HFFc6 (cell line): ENCODE measurements around the gene KCTD2. TPM values are rescaled to one million over a fixed set of nuclear protein-coding genes. Genes with fewer than 3 reads are reported as not detected.
"Not testable (repeated sequence)": the region's sequence is repeated elsewhere in the genome, so short reads cannot be mapped to it uniquely, and the experiment has no call there.

Source experiments
- DNase-seq: peaks from one replicate; pipeline ENCODE4 v3.0.0-alpha.2; 2018
- H3K27ac Mint-ChIP-seq: 2 replicates; pipeline ENCODE4 v1.8.0; 2020; ENCODE audit warnings: mild to moderate bottlenecking, mixed read lengths
- H3K27me3 Mint-ChIP-seq: 2 replicates; pipeline ENCODE4 v1.8.0; 2021; ENCODE audit warnings: mild to moderate bottlenecking, moderate library complexity, mixed read lengths; ENCODE audit not compliant: insufficient read depth
- H3K36me3 Mint-ChIP-seq: 2 replicates; pipeline ENCODE4 v1.8.0; 2021; ENCODE audit warnings: low read depth, mixed read lengths
- H3K4me1 Mint-ChIP-seq: 2 replicates; pipeline ENCODE4 v1.8.0; 2020; ENCODE audit warnings: low read depth, mixed read lengths
- H3K4me3 Mint-ChIP-seq: 2 replicates; pipeline ENCODE4 v1.8.0; 2020; ENCODE audit warnings: mild to moderate bottlenecking, moderate library complexity, mixed read lengths
- H3K9me3 Mint-ChIP-seq: 2 replicates; pipeline ENCODE4 v1.8.0; 2020; ENCODE audit warnings: mild to moderate bottlenecking, mixed read lengths
- total RNA-seq, 6 experiments: library from RNA; stranded (reverse); fragmentation: NEBNext Ultra II Directional; extraction: Animal tissue kit (Norgen Biotek cat#: 25700); gene quantifications; 2 replicates in 1 of 6; 3 replicates in 5 of 6; pipeline ENCODE4 v1.2.3, GENCODE V29; 2021
- TF ChIP-seq, protein P1 (sequence below): fragments of 200-600 bp; sonication (generic); IDR thresholded peaks from 2 replicates; pipeline ENCODE4 v1.5.0; 2021; ENCODE audit warnings: antibody characterized with exemption, mild to moderate bottlenecking

Gene KCTD2
- total RNA-seq, 6 experiments from 2014 or later = 20.3 to 24.0 (median 21.3) TPM

DNA sequence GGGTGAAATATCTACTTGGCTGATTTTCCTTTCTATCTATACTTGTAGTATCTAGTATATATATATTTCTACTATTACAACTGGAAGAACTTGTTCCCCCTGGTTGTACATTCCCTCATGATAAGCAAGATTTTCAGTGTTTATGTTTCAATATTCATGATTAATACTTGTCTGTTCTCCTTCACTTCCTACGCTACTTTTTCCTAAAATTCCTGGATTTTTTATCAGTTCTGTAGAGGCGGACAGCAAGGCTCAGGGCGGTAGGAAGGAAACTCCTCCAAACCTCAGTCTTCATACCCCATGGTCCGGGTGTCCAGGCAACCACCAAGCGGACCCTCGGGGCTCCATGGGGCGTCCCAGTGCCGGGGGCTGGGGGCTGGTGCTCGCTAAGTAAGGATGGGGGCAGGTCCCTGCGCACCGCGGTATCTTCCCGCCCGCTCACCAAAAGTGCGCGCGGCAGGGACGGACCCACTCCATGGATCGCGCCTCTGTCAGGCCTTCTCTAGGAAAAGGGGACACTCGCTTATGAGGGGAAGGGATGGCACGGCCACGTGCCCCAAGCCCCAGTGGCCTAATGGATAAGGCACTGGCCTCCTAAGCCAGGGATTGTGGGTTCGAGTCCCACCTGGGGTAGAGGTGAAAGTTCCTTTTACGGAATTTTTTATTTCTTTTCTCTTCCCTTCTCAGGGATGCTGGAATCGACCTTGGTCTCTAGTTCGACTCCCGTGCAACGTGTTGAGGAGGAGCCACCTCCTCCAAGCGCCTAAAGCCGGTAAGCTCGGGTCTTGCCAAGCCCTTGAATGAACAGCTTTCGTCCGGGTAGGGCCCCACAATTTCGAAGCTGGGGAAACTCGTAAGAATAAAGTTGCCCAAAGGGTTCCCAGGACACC is 13.4 kb upstream of the KCTD2 start:
- TF ChIP-seq, protein P1, sequence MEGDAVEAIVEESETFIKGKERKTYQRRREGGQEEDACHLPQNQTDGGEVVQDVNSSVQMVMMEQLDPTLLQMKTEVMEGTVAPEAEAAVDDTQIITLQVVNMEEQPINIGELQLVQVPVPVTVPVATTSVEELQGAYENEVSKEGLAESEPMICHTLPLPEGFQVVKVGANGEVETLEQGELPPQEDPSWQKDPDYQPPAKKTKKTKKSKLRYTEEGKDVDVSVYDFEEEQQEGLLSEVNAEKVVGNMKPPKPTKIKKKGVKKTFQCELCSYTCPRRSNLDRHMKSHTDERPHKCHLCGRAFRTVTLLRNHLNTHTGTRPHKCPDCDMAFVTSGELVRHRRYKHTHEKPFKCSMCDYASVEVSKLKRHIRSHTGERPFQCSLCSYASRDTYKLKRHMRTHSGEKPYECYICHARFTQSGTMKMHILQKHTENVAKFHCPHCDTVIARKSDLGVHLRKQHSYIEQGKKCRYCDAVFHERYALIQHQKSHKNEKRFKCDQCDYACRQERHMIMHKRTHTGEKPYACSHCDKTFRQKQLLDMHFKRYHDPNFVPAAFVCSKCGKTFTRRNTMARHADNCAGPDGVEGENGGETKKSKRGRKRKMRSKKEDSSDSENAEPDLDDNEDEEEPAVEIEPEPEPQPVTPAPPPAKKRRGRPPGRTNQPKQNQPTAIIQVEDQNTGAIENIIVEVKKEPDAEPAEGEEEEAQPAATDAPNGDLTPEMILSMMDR = no peak
- Mint-ChIP-seq H3K4me1 (peaks cover 34% of the 10 kb centered on the region), H3K4me3 (peak overlapping the region; percentile 99), H3K36me3 (peaks cover 16% of the 10 kb centered on the region), H3K27me3 (peaks cover 14% of the 10 kb centered on the region), H3K27ac (peak overlapping the region; percentile 99), H3K9me3 (peaks cover 11% of the 10 kb centered on the region; the same call in 1 of the 2 replicates)
- DNase-seq = peak; percentile 93

DNA sequence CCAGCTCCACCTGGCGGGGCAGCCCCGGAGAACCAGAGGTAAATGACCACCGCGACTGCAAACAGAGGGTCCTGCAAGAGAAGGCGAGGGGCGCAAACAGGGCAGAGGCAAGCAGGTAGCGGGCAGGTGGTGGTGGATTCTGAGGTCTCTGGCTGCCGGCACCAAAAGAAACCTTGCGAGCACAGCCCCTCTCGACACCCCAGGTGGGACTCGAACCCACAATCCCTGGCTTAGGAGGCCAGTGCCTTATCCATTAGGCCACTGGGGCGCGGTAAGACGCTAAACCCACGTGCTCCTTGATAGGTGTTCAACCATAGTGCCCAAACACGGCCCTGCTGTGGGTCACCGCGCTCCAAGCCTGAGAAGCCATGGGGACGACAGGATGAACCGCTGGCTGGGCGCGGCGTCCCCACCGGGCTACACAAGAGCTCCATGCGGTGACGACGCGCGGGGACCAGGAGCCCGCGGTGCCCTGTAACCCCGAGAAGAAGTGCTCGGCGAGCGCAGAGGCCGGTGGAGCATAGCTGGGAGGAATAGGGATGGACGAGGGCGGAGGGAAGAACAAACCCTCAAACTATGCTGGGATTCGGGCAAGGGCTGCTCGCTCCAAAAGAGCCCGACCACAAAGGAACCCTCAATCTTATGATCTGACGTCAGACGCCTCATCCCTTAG is 12.7 kb upstream of the KCTD2 start:
- H3K9me3 Mint-ChIP-seq = peaks cover 11% of the 10 kb centered on the region; the same call in 1 of the 2 replicates
- H3K4me1 Mint-ChIP-seq = peaks cover 32% of the 10 kb centered on the region
- H3K27me3 Mint-ChIP-seq = peaks cover 14% of the 10 kb centered on the region
- TF ChIP-seq, protein P1 = peak; percentile 52
- DNase-seq = peak; percentile 84
- peak overlapping the region; percentile 99 for H3K27ac Mint-ChIP-seq
- H3K36me3 Mint-ChIP-seq = peaks cover 21% of the 10 kb centered on the region
- H3K4me3 Mint-ChIP-seq = peak overlapping the region; percentile 99

DNA sequence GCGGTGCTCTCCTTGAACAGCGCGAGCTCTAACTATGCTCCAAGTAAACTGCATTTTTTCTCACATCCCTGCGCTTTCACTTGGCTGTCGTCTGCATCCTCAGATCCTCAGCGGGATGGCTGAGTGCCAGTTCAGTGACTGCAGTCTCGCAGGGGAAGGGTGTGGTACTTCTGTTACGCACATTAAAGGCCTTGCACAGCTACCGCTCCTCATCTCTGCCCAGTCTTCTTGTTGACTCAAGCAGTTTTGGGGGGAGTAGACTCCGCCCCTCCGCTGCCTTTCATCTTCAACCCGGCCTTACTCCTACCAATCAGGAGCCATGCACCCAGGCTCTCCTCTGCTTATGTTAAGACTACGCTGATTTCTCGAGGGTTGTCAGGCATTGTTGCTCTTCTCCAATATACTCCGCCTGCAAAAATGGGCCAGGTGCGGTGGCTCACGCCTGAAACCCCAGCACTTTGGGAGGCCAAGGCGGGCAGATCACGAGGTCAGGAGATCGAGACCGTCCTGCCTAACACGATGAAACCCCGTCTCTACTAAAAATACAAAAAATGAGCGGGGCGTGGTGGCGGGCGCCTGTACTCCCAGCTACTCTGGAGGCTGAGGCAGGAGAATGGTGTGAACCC is 10.3 kb upstream of the KCTD2 start:
- DNase-seq = no peak
- H3K4me3 Mint-ChIP-seq = peak overlapping the region; percentile 58; the same call in 1 of the 2 replicates
- peak overlapping the region; percentile 66 for H3K27ac Mint-ChIP-seq
- H3K4me1 Mint-ChIP-seq = peaks cover 31% of the 10 kb centered on the region
- TF ChIP-seq, protein P1 = no peak
- H3K36me3 Mint-ChIP-seq = peaks cover 29% of the 10 kb centered on the region
- H3K27me3 Mint-ChIP-seq = peaks cover 12% of the 10 kb centered on the region
- no peaks in the 10 kb centered on the region for H3K9me3 Mint-ChIP-seq

DNA sequence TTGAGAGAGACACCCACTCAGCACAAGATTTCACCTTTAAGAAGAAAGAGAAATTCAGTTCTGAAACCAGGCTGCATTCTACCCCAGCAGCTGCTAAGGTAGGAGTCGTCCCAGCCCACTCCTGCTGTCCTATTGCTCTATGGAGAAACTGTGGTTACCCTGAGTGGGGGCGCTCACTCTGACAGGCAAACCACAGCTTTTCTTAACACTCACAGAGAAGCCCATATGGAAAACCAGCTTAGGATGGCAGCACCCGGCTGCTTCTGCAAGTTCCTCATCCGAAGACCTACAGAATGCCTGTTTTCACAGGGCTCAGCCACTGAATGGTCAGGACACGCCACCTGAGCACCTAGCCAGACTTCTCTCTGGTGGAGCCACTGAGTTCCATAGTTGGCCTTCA is 7.8 kb upstream of the KCTD2 start:
- TF ChIP-seq, protein P1 = no peak
- Mint-ChIP-seq H3K4me1 (peaks cover 17% of the 10 kb centered on the region), H3K27ac (no peak overlapping the region), H3K9me3 (no peaks in the 10 kb centered on the region), H3K4me3 (no peak overlapping the region), H3K36me3 (peaks cover 29% of the 10 kb centered on the region), H3K27me3 (peaks cover 7% of the 10 kb centered on the region)
- no peak for DNase-seq

DNA sequence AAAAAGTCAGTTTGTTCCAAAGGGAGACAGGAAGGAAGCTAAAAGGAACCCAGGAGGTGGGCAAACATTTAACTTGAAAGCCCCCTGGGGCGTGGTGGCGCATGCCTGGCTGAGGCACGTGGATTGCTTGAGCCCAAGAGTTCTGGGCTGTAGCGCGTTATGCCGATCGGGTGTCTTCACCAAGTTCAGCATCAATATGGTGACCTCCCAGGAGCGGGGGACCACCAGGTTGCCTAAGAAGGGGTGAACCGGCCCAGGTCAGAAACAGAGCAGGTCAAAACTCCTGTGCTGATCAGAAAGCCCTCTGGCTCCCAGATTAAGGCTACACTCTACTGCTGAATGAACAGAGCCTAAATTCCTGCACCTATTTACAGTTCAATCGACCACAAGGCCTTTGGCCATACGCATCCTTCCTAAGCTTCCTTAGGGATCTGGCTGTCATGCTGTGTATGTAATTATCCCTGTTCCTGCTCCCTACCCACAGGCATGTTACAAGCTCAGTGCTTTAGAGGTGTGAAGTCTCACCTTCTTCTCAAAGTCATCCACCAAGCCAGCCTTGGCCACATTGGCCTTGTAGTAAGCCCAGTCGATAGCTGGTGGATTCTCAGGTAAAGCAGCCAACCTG is 5.3 kb upstream of the KCTD2 start:
- H3K4me1 Mint-ChIP-seq = peaks cover 22% of the 10 kb centered on the region
- DNase-seq = no peak
- no peaks in the 10 kb centered on the region for H3K9me3 Mint-ChIP-seq
- TF ChIP-seq, protein P1 = no peak
- H3K4me3 Mint-ChIP-seq = no peak overlapping the region
- no peaks in the 10 kb centered on the region; the same call in none of the 2 replicates for H3K27me3 Mint-ChIP-seq
- peaks cover 25% of the 10 kb centered on the region for H3K36me3 Mint-ChIP-seq
- H3K27ac Mint-ChIP-seq = no peak overlapping the region

DNA sequence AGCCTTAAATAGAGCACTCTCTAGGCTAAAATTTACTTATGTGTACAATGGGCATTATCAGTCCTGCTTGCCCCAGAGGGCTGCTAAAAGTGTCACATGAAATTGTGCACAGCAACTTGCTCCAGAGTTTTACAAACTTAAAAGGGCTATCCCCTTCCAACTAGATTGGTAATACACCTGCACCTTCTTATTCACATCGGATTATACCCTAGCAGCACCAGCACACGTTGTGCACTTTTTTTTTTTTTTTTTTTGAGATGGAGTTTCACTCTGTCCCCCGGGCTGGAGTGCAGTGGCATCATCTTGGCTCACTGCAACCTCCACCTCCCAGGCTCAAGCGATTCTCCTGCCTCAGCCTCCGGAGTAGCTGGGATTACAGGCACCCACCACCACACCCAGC is 3.2 kb upstream of the KCTD2 start:
- H3K4me1 Mint-ChIP-seq = peaks cover 29% of the 10 kb centered on the region
- H3K4me3 Mint-ChIP-seq, H3K27ac Mint-ChIP-seq, H3K27me3 Mint-ChIP-seq, DNase-seq, H3K9me3 Mint-ChIP-seq: not testable (repeated sequence)
- H3K36me3 Mint-ChIP-seq = peaks cover 16% of the 10 kb centered on the region
